Measurements from ENCODE around the gene SDCCAG8.
A peak's percentile ranks its signal among the peaks of the same experiment; 100 is the strongest.

Gene SDCCAG8

GRCh38 chr1:243244432-243244841, 11.4 kb upstream of the SDCCAG8 start (continued):
- peak; percentile 42; the same call in 1 of the 2 replicates for TF ChIP-seq PRDM1 (tag by site-specific recombination; IDR thresholded peaks at IDR 0.05)
- no peak for TF ChIP-seq ZNF426 (tag by site-specific recombination; IDR thresholded peaks at IDR 0.05)

- H3K9me3 ChIP-seq (ENCODE audit: control insufficient read depth, insufficient read depth, low read depth, low read length): no peaks in the 10 kb centered on the region
- no peak overlapping the region for H3K4me3 ChIP-seq (ENCODE audit: low read depth, low read length)
- ChIA-PET CTCF (no interaction called here), POLR2A (interaction anchor here (1.2 kb wide), 1 partner anchor 9 kb away, joined by 5 read pairs; the partner anchor contains the start of genes CEP170 and SDCCAG8)
- TF ChIP-seq ZNF529 (tag by site-specific recombination; IDR thresholded peaks at IDR 0.05; ENCODE audit: insufficient replicate concordance): no peak
- H3K36me3 ChIP-seq (ENCODE audit: control insufficient read depth in 2 of 2, insufficient read depth in 1 of 2, low read length in 2 of 2): no peaks in the 10 kb centered on the region; a peak in 1 of 3 replicates
- H3K4me1 ChIP-seq (ENCODE audit: control insufficient read depth, insufficient read depth, low read length): peaks cover 8% of the 10 kb centered on the region
- no peak overlapping the region for H3K27ac ChIP-seq (ENCODE audit: extremely low read depth, low read depth, low read length)
These were observed 8.9 kb upstream of the SDCCAG8 start for GRCh38 chr1:243246916-243247315.

- Histone ChIP-seq H3K4me1 (ENCODE audit: control insufficient read depth, insufficient read depth, low read length) (peaks cover 14% of the 10 kb centered on the region), H3K27ac (ENCODE audit: extremely low read depth, low read depth, low read length) (no peak overlapping the region), H3K36me3 (ENCODE audit: control insufficient read depth in 2 of 2, insufficient read depth in 1 of 2, low read length in 2 of 2) (no peaks in the 10 kb centered on the region; a peak in 1 of 3 replicates), H3K4me3 (ENCODE audit: low read depth, low read length) (no peak overlapping the region), H3K9me3 (ENCODE audit: control insufficient read depth, insufficient read depth, low read depth, low read length) (no peaks in the 10 kb centered on the region)
- POLR2A ChIA-PET: no interaction called here
- TF ChIP-seq SCRT1 (tag by site-specific recombination; IDR thresholded peaks at IDR 0.05; ENCODE audit: borderline replicate concordance) (no peak), PRDM6 (tag by site-specific recombination; IDR thresholded peaks at IDR 0.05) (0 out of 2 replicates have a peak, but pooled peaks have one; percentile 19)
- CTCF ChIA-PET: no interaction called here
These were observed 7.9 kb upstream of the SDCCAG8 start for GRCh38 chr1:243247901-243248300.

GRCh38 chr1:243249214-243249613, 6.6 kb upstream of the SDCCAG8 start:
- Histone ChIP-seq H3K36me3 (ENCODE audit: control insufficient read depth in 2 of 2, insufficient read depth in 1 of 2, low read length in 2 of 2) (no peaks in the 10 kb centered on the region; a peak in 1 of 3 replicates), H3K27ac (ENCODE audit: extremely low read depth, low read depth, low read length) (no peak overlapping the region), H3K9me3 (ENCODE audit: control insufficient read depth, insufficient read depth, low read depth, low read length) (no peaks in the 10 kb centered on the region), H3K4me3 (ENCODE audit: low read depth, low read length) (no peak overlapping the region), H3K4me1 (ENCODE audit: control insufficient read depth, insufficient read depth, low read length) (peaks cover 14% of the 10 kb centered on the region)
- ChIA-PET CTCF (interaction anchor here (0.5 kb wide), 1 partner anchor 835 kb away, joined by 3 read pairs; no protein-coding TSS in a partner anchor), POLR2A (no interaction called here)
- TF ChIP-seq ZNF394 (tag by site-specific recombination; IDR thresholded peaks at IDR 0.05; ENCODE audit: borderline replicate concordance) (peak; percentile 91; the same call in 1 of the 2 replicates), ZNF140 (tag by site-specific recombination; IDR thresholded peaks at IDR 0.05) (no peak; the same call in 1 of the 2 replicates), ZNF768 (tag by site-specific recombination; IDR thresholded peaks at IDR 0.05) (0 out of 2 replicates have a peak, but pooled peaks have one; percentile 14), ZNF221 (tag by site-specific recombination; IDR thresholded peaks at IDR 0.05; ENCODE audit: borderline replicate concordance) (no peak), ZNF184 (tag by site-specific recombination; IDR thresholded peaks at IDR 0.05) (no peak), SCRT1 (tag by site-specific recombination; IDR thresholded peaks at IDR 0.05; ENCODE audit: borderline replicate concordance) (no peak), ZNF302 (tag by site-specific recombination; IDR thresholded peaks at IDR 0.05; ENCODE audit: low read depth) (no peak), ZNF629 (tag by site-specific recombination; IDR thresholded peaks at IDR 0.05) (peak; percentile 33; the same call in 1 of the 2 replicates), ZNF341 (tag by site-specific recombination; IDR thresholded peaks at IDR 0.05; ENCODE audit: low read depth) (0 out of 2 replicates have a peak, but pooled peaks have one; percentile 24), ZNF843 (tag by site-specific recombination; IDR thresholded peaks at IDR 0.05) (no peak), ZNF518A (tag by site-specific recombination; conservative IDR thresholded peaks at IDR 0.05; ENCODE audit: low read depth) (peak; percentile 89), ZNF37A (tag by site-specific recombination; IDR thresholded peaks at IDR 0.05) (no peak), ZNF2 (tag by site-specific recombination; IDR thresholded peaks at IDR 0.05) (no peak), ZNF274 (IDR thresholded peaks at IDR 0.05; ENCODE audit: low read length) (no peak), ZNF274 (tag by site-specific recombination; IDR thresholded peaks at IDR 0.05; ENCODE audit: borderline replicate concordance) (no peak), ZNF132 (tag by site-specific recombination; IDR thresholded peaks at IDR 0.05; ENCODE audit: borderline replicate concordance) (no peak), ZNF146 (tag by site-specific recombination; IDR thresholded peaks at IDR 0.05) (no peak; the same call in 1 of the 2 replicates)

Data from HEK293 (cell line).